HG03342 (cell line): ENCODE data around the gene MPP3.
"Not testable (repeated sequence)": the region's sequence is repeated elsewhere in the genome, so short reads cannot be mapped to it uniquely, and the experiment has no call there.

Source experiments
- ATAC-seq: cut with Tn5 transposase; IDR thresholded peaks from one replicate; pipeline ENCODE4 v1.9.1; 2021; ENCODE audit warnings: mild to moderate bottlenecking, moderate library complexity; ENCODE audit not compliant: unreplicated experiment

Gene MPP3

GRCh38 chr17:43812396-43813265, 20.3 kb downstream of the MPP3 start:
- ATAC-seq, result no peak

GRCh38 chr17:43810823-43811222, 22.1 kb downstream of the MPP3 start:
- no peak for ATAC-seq

- no peak for ATAC-seq
Observed at GRCh38 chr17:43810226-43810715, 22.7 kb downstream of the MPP3 start.

GRCh38 chr17:43809121-43809520, 23.8 kb downstream of the MPP3 start:
- ATAC-seq, result no peak

- no peak for ATAC-seq
Observed at GRCh38 chr17:43808076-43808475, 24.9 kb downstream of the MPP3 start.

- ATAC-seq, result no peak
Observed at GRCh38 chr17:43805117-43805516, 27.8 kb downstream of the MPP3 start.

GRCh38 chr17:43803758-43804157, 29.2 kb downstream of the MPP3 start:
- no peak for ATAC-seq

GRCh38 chr17:43801844-43802243, 31.1 kb downstream of the MPP3 start:
- no peak for ATAC-seq

GRCh38 chr17:43800736-43801135, 32.2 kb downstream of the MPP3 start:
- no peak for ATAC-seq

- no peak for ATAC-seq
Observed at GRCh38 chr17:43799047-43799446, 33.9 kb downstream of the MPP3 start.

- ATAC-seq, result not testable (repeated sequence)
Observed at GRCh38 chr17:43798024-43798423, 34.9 kb downstream of the MPP3 start.

GRCh38 chr17:43792668-43793067, 40.3 kb downstream of the MPP3 start:
- ATAC-seq, result not testable (repeated sequence)

GRCh38 chr17:43791589-43791988, 41.4 kb downstream of the MPP3 start:
- ATAC-seq, result no peak

GRCh38 chr17:43790311-43790940, 42.5 kb downstream of the MPP3 start:
- no peak for ATAC-seq

GRCh38 chr17:43789482-43789881, 43.5 kb downstream of the MPP3 start:
- no peak for ATAC-seq

GRCh38 chr17:43788540-43788939, 44.4 kb downstream of the MPP3 start:
- ATAC-seq, result no peak

- no peak for ATAC-seq
Observed at GRCh38 chr17:43787728-43788127, 45.2 kb downstream of the MPP3 start.

- ATAC-seq, result no peak
Observed at GRCh38 chr17:43784628-43785101, 48.3 kb downstream of the MPP3 start.

- ATAC-seq, result no peak
Observed at GRCh38 chr17:43784068-43784467, 48.9 kb downstream of the MPP3 start.

GRCh38 chr17:43782913-43783680, 49.8 kb downstream of the MPP3 start:
- no peak for ATAC-seq

GRCh38 chr17:43780135-43780534, 52.8 kb downstream of the MPP3 start, which contains the start of gene CFAP97D1:
CFAP97D1 (plus strand) TSS chr17:43780435; CDS start chr17:43780463, 28 bp downstream.
- no peak for ATAC-seq
